GM18511 (cell line): ENCODE results near the gene CYP21A2.

Experiments
- ATAC-seq: cut with Tn5 transposase; IDR thresholded peaks from one replicate; pipeline ENCODE4 v1.9.1; 2021; ENCODE audit warnings: mild to moderate bottlenecking, moderate library complexity; ENCODE audit not compliant: unreplicated experiment

CYP21A2 gene

GRCh38 chr6:32081168-32081990 is 43.2 kb downstream of the CYP21A2 start:
- ATAC-seq = no peak

- no peak for ATAC-seq
These were observed 44.3 kb downstream of the CYP21A2 start for GRCh38 chr6:32082478-32082877.

- no peak for ATAC-seq
These were observed 44.7 kb downstream of the CYP21A2 start for GRCh38 chr6:32082935-32083334.

GRCh38 chr6:32083812-32084768 is 45.9 kb downstream of the CYP21A2 start:
- no peak for ATAC-seq

GRCh38 chr6:32084780-32085179 is 46.6 kb downstream of the CYP21A2 start:
- no peak for ATAC-seq

- ATAC-seq = no peak
These were observed 47.7 kb downstream of the CYP21A2 start for GRCh38 chr6:32085759-32086459.

GRCh38 chr6:32086661-32087573 is 48.7 kb downstream of the CYP21A2 start:
- ATAC-seq = no peak

GRCh38 chr6:32087574-32088486 is 49.6 kb downstream of the CYP21A2 start:
- ATAC-seq = no peak

- ATAC-seq = no peak
These were observed 50.4 kb downstream of the CYP21A2 start for GRCh38 chr6:32088487-32089049.

- ATAC-seq = no peak
These were observed 51.0 kb downstream of the CYP21A2 start for GRCh38 chr6:32089082-32089828.
